Ovary (tissue), 9 donors: ENCODE measurements around the gene TMEM59. TPM values are rescaled to one million over a fixed set of nuclear protein-coding genes. Genes with fewer than 3 reads are reported as not detected.

Experiments used
- DNase-seq, 5 donors: peaks; one replicate each; pipeline ENCODE4 v3.0.0-alpha.2; 2019 to 2020
- H3K27ac ChIP-seq, 2 donors: fragments of 200-600 bp; one replicate each; pipeline versions ENCODE4 v1.5.1 to v1.8.0; 2019 to 2022
- H3K27me3 ChIP-seq: fragments of 200-600 bp; one replicate; pipeline ENCODE4 v1.8.0; 2022
- H3K36me3 ChIP-seq: fragments of 200-600 bp; sonication (generic); one replicate; pipeline ENCODE4 v1.5.1; 2019
- H3K4me1 ChIP-seq: one replicate; pipeline ENCODE4 v1.8.1; 2013; ENCODE audit warnings: mild to moderate bottlenecking, moderate library complexity; ENCODE audit not compliant: insufficient read depth
- H3K4me3 ChIP-seq: fragments of 200-600 bp; sonication (generic); one replicate; pipeline ENCODE4 v1.5.1; 2017
- H3K9me3 ChIP-seq, 2 donors: fragments of 200-600 bp in 1 of 2; sonication (generic) in 1 of 2; one replicate each; pipeline versions ENCODE4 v1.5.1 to v1.8.1; 2013 to 2019; ENCODE audit warnings: mild to moderate bottlenecking in 1 of 2, moderate library complexity in 1 of 2
- CTCF ChIP-seq, 3 donors: fragments of 450-650 bp in 2 of 3; fragments of 200-600 bp in 1 of 3; IDR thresholded peaks; one replicate each; pipeline versions ENCODE4 v1.5.1 to v1.8.0; 2016 to 2022; ENCODE audit warnings: antibody characterized with exemption in 3 of 3, mild to moderate bottlenecking in 1 of 3
- EP300 ChIP-seq: sonication (generic); formaldehyde crosslinking; IDR thresholded peaks from one replicate; pipeline ENCODE4 v1.6.1; 2017; ENCODE audit warnings: antibody characterized with exemption
- POLR2A ChIP-seq: fragments of 450-650 bp; IDR thresholded peaks from one replicate; pipeline ENCODE4 v1.6.1; 2017; ENCODE audit warnings: antibody characterized with exemption, mild to moderate bottlenecking, moderate library complexity
- WGBS, 3 donors: extraction: QIAGEN DNeasy Blood & Tissue Kit in 1 of 3; methylation state at CpG; one replicate each; pipeline versions ENCODE4 v1.1.5 to v1.1.7; 2013 to 2017; 5-methylcytosine and 5-hydroxymethylcytosine counted together
- intact Hi-C, 4 donors: fragments of 100-400 bp; cut with DNase I; formaldehyde crosslinking; loops; one replicate each; pipeline versions ENCODE4 v1.11.0 to v1.15.1; 2022 to 2023
- polyA plus RNA-seq, 2 donors: library from polyadenylated mRNA; stranded (reverse); fragments of 200-250 nt in 1 of 2; fragments of 350-450 nt in 1 of 2; fragmentation: Illumina TruSeq in 1 of 2; extraction: RNeasy Lipid Tissue Mini Kit (QIAGEN cat#74804) in 1 of 2; gene quantifications; one replicate each; pipeline ENCODE4 v1.2.3, GENCODE V29; 2013 to 2014
- total RNA-seq, 7 donors: library from RNA; depleted of rRNA in 2 of 7; stranded (reverse); fragments of >200 nt in 2 of 7; fragmentation: NEBNext Ultra II Directional in 3 of 7; extraction: Animal tissue kit (Norgen Biotek cat#: 25700) in 3 of 7; gene quantifications; one replicate each; pipeline versions ENCODE4 v1.1.0 to v1.2.4, GENCODE V29; 2016 to 2023
- donor health status: DM: no; HTN: no; CAD: no; lungs with moderate emphysema.
- donor health status: DM: no; HTN: no; CAD: no.
- donor health status: Bipolar disorder and iron deficiency.
- donor health status: DM: yes; HTN: yes; CAD: no.
- donor health status: DM: no; HTN: no; CAD: no.
- donor health status: DM: yes; HTN: yes; CAD: no.

Gene TMEM59
- total and polyA plus RNA-seq, 9 donors: 165 to 406 (median 268) TPM

GRCh38 chr1:54018635-54019034 lies 34.4 kb downstream of the TMEM59 start:
- no peaks in the 10 kb centered on the region for H3K27me3 ChIP-seq
- no peaks in the 10 kb centered on the region for H3K36me3 ChIP-seq
- H3K4me1 ChIP-seq: no peaks in the 10 kb centered on the region
- WGBS, 3 donors: 69 to 70% (median 69%) methylated on average over 5 of the region's 5 CpGs
- DNase-seq: peak in 1 of 5 donors; percentile 2
- intact Hi-C loops: no loop called here
- H3K4me3 ChIP-seq: no peak overlapping the region
- no peak overlapping the region for H3K27ac ChIP-seq
- TF ChIP-seq POLR2A: no peak
- no peak for TF ChIP-seq EP300
- no peak for TF ChIP-seq CTCF (IDR thresholded peaks at IDR 0.05)
- no peaks in the 10 kb centered on the region for H3K9me3 ChIP-seq

- Histone ChIP-seq H3K4me1 (no peaks in the 10 kb centered on the region), H3K9me3 (no peaks in the 10 kb centered on the region), H3K4me3 (no peak within 1 kb of the TSS), H3K36me3 (no peaks in the 10 kb centered on the region), H3K27ac (no peak within 1 kb of the TSS), H3K27me3 (no peaks in the 10 kb centered on the region)
- DNase-seq: peak in 1 of 5 donors; percentile 5
- intact Hi-C loops: no loop called here
- TF ChIP-seq EP300: no peak
- TF ChIP-seq POLR2A: no peak
- no peak for TF ChIP-seq CTCF (IDR thresholded peaks at IDR 0.05)
- WGBS, 3 donors: 39 to 52% (median 48%) methylated on average over 6 of the region's 6 CpGs
These were observed 35.0 kb downstream of the TMEM59 start, which contains the start of gene LDLRAD1 for GRCh38 chr1:54017979-54018378. LDLRAD1 (minus strand) TSS chr1:54018186; CDS start chr1:54018112, 74 bp downstream.

GRCh38 chr1:54016343-54017282 lies 36.4 kb downstream of the TMEM59 start:
- H3K27ac ChIP-seq: no peak overlapping the region
- DNase-seq: peak in 1 of 5 donors; percentile 3
- H3K9me3 ChIP-seq: no peaks in the 10 kb centered on the region
- no peaks in the 10 kb centered on the region for H3K4me1 ChIP-seq
- no peaks in the 10 kb centered on the region for H3K27me3 ChIP-seq
- no peak overlapping the region for H3K4me3 ChIP-seq
- no peak for TF ChIP-seq EP300
- no peak for TF ChIP-seq POLR2A
- TF ChIP-seq CTCF (IDR thresholded peaks at IDR 0.05): no peak
- no peaks in the 10 kb centered on the region for H3K36me3 ChIP-seq
- intact Hi-C loops: no loop called here
- 55 to 61% (median 56%) methylated on average over 8 of the region's 8 CpGs for WGBS, 3 donors

- H3K27ac ChIP-seq: no peak overlapping the region
- H3K4me1 ChIP-seq: no peaks in the 10 kb centered on the region
- H3K27me3 ChIP-seq: no peaks in the 10 kb centered on the region
- 27 to 34% (median 31%) methylated on average over 17 of the region's 17 CpGs for WGBS, 3 donors
- no peak overlapping the region for H3K4me3 ChIP-seq
- no peaks in the 10 kb centered on the region for H3K36me3 ChIP-seq
- TF ChIP-seq POLR2A (no peak), CTCF (IDR thresholded peaks at IDR 0.05) (no peak), EP300 (no peak)
- H3K9me3 ChIP-seq: no peaks in the 10 kb centered on the region
- DNase-seq: no peak
- intact Hi-C loops: no loop called here
These were observed 38.9 kb downstream of the TMEM59 start for GRCh38 chr1:54014009-54014629.
